Superior temporal gyrus (tissue), 1 donor: ENCODE data around the gene FOXL3.

Experiments used
- DNase-seq: peaks from one replicate; pipeline ENCODE4 v3.0.0-alpha.2; 2016; ENCODE audit errors: extremely low spot score

Gene FOXL3

GRCh38 chr7:266851-267840 is 22.8 kb upstream of the FOXL3 start:
- DNase-seq: no peak

- no peak for DNase-seq
These were observed 21.0 kb upstream of the FOXL3 start for GRCh38 chr7:268991-269390.

GRCh38 chr7:269721-270120 is 20.2 kb upstream of the FOXL3 start:
- DNase-seq: no peak

GRCh38 chr7:270351-270983 is 19.5 kb upstream of the FOXL3 start:
- no peak for DNase-seq

DNA sequence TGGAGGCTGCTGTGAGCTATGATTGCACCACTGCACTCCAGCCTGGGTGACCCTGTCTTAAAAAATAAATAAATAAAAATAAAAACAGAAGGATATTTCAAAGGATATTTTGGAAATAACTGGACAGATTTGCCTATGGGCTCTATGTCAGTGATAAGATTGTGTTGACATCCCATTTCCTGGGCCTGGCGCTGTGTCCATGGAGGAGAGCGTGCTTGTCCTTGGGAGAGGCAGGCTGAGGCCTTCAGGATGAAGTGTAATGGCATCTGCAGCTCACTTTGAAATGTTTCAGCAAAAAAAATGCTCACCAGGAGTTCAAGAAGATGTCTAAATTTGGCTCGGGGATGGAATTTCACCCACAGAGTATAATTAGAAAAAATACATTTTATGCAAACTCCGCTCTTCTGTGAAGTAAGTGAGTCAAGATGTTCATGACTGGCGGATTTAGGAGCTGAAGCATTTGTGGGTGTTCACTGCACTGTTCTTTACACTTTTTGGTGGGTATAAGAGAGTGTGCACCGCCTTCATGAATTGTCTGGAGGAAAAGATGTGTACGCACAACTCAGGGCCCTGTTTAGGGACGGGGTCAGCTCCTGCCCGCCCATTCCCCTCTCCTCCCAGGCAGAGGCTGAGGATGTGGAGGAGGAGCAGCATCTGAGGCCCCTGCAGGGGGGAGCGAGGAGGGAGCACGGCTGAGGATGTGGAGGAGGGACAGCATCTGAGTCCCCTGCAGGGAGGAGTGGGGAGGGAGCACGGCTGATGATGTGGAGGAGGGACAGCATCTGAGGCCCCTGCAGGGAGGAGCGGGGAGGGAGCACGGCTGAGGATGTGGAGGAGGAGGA is 18.5 kb upstream of the FOXL3 start:
- DNase-seq: peak; percentile 70

GRCh38 chr7:272108-272615 is 17.8 kb upstream of the FOXL3 start:
- DNase-seq: no peak

GRCh38 chr7:272631-273030 is 17.3 kb upstream of the FOXL3 start:
- no peak for DNase-seq

GRCh38 chr7:273327-273726 is 16.6 kb upstream of the FOXL3 start:
- DNase-seq: no peak

DNA sequence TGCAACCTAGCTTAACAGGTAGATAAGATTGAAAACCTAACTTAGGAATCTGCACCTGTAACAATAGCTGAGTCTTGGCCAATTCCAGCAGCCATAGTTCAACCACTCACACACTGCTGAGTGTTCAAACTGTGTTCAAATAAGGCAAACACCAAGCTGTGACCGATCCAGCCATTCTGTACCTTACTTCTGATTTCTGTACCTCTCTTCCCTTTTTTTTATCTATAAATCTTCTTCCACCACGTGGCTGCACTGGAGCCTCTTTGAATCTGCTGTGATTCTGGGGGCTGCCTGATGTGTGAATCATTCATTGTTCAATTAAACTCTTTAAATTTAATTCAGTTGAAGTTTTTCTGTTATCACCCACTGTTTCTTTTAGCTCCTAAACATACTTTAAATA is 15.7 kb upstream of the FOXL3 start:
- no peak for DNase-seq

DNA sequence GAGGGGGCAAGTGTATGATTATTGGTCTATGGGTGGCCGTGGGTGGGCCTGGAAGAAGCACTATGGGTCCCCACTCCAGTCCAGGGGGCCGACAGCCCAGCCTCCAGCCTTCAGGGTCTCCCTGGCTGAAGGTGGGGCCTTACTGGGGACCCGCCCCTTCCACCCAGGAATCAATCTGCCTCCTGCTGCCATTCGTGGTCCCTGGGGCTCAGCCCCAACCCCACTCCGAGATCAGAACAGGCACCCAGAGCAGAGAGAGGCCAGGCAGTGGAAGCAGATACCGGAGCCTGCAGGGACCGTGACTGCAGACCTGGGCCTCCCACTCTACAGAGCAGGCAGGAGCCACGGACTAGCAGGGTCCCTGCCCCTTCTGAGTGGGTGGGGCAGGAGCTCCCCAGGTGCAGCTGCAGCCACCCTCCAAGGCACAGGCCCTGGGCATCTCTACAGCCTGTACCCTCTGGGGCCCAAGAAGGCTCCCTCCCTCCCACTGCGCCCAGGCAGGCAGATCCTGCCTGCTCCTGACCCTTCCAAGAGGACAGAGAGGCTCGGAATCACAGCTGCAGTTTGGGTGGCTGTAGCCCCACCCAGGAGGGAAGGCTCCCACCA is 13.6 kb upstream of the FOXL3 start:
- no peak for DNase-seq

DNA sequence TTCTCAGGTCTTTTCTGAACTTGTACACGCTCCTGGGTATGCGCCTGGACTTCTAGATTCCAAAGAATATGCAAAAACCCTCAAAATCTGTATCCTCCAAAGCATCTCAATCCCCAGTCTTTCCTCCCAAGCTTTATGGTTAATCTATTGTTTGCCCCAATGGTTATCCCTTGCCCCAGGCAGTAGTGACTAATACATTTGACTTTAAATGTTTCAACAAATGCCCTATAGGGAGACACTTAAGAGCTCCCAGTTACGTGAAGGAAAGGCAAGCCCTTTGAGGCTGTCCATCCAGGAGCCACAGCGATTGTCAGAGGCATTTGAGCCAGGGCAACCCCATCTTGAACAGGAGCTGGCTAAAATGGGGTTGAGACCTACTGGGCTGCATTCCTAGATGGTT is 12.7 kb upstream of the FOXL3 start:
- no peak for DNase-seq

GRCh38 chr7:278081-278480 is 11.9 kb upstream of the FOXL3 start:
- no peak for DNase-seq

- DNase-seq: no peak
These were observed 10.1 kb upstream of the FOXL3 start for GRCh38 chr7:279821-280220.

DNA sequence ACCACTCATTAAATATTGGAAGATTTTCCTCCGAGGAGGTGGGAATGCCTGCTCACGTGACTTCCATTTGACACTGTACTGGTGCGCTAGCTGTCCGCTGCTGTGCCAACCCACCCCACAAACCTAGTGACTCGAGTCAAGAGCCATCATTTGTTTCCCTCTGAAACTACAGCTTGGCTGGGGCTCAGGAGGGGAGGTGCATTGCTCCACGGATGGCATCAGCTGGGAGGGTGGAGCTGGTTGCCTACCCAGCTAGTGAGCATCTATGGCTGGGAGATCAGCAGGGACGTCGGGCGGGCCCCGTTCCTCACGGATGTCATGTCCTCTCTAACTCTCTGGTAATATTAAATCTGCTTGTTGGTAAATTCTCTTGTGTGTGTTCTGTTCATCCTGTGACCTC is 9.5 kb upstream of the FOXL3 start:
- no peak for DNase-seq

- no peak for DNase-seq
These were observed 8.3 kb upstream of the FOXL3 start for GRCh38 chr7:281637-282036.

DNA sequence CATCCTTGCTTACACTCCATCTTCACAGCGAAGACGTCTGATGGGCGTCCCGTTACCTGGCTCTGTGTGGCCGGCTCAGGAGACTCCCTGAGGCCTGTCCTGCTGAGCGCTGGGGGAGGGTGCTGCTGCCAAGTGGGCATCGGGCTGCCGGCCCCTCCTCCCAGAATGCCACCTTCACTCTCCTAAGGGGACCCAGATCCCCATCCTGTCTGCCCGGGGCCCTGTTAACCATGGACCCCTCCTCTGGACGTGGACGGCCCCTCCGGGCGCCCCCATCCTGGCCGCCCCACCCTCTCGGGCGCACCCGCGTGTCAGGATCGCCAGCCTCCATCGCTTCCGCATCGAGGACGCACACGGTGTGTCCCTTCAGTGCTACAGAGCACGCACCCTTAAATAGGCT is 7.3 kb upstream of the FOXL3 start:
- DNase-seq: no peak

DNA sequence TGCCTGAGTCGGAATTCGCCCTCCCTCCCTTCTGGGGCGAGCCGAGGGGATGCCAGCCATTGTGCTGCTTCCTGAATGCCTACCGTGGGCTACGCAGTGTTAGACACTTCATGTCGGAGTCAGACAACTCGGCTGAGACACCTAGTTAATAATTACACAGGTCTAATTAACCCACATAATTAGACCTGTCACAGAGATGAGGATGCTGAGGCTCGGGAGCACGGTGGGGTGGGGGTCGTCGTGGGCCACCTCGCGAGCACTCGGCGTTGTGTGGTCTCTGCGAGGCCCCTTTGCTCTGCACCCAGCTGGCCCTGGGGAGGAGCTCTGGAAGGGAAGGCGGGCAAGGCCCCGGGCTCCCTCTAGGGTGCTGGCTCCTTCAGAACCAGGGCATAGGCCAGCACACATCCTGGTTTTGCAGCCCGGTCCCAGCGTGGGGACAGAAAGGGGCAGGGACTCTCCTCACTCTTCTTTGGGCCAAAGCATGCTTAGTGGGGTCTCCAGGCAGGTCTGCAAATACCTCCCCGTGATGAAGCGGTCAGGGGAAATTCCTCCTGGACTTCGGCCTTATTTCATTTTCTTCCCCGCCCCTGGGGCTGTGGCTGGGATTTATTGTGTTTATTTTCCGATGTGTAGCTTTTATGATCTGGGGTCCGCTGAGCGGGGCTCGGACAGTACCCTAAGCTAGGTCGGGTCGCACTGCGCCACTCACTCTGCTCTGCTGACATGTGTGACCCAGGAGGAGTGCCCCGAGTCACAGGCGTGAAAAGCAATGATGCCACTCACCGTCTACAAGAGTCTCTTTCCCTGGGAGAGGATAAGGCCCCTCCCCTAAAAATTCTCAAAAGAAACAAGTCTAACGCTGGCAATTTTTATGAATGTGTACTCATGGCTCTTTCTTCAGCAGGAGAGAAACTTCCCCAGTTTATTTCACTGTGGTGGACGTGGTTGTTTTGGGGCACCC is 4.9 kb upstream of the FOXL3 start:
- no peak for DNase-seq

GRCh38 chr7:285731-286130 is 4.2 kb upstream of the FOXL3 start:
- no peak for DNase-seq

DNA sequence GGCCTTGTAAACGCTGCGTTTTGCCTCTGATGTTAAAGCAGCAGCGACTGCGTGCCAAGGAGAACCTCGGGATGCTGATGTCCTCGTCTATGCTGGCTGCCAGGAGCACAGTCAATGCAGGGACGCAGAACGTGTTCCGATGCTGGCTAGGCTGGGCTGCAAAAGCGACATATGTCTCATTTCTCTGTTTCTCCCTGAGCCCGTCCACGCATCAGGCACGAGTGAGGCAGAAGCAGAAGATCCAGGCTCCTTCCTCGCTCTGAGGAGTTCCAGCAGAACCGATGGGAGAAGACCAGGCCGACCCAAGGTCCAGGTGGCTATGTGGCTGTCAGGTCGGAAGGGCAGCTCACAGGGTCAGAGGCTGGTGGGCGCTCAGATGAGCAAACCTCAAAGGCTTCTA is 3.7 kb upstream of the FOXL3 start:
- no peak for DNase-seq

- no peak for DNase-seq
These were observed 1.3 kb upstream of the FOXL3 start for GRCh38 chr7:288671-289101.
